Rectal smooth muscle tissue (tissue), 1 donor: ENCODE data around the gene CDKAL1.

Experiments
- H3K27ac ChIP-seq: one replicate; pipeline ENCODE4 v1.7.0; 2013; ENCODE audit warnings: low read depth, low read length, inconsistent platforms
- H3K27me3 ChIP-seq: one replicate; pipeline ENCODE4 v1.7.0; 2013; ENCODE audit warnings: low read length; ENCODE audit not compliant: control insufficient read depth, insufficient read depth
- H3K36me3 ChIP-seq: one replicate; pipeline ENCODE4 v1.7.0; 2013; ENCODE audit warnings: low read length; ENCODE audit not compliant: control insufficient read depth, insufficient read depth
- H3K4me1 ChIP-seq: one replicate; pipeline ENCODE4 v1.7.0; 2013; ENCODE audit warnings: low read length; ENCODE audit not compliant: control insufficient read depth, insufficient read depth
- H3K4me3 ChIP-seq: one replicate; pipeline ENCODE4 v1.7.0; 2013; ENCODE audit warnings: low read length
- H3K9ac ChIP-seq: one replicate; pipeline ENCODE4 v1.7.0; 2013; ENCODE audit warnings: low read length

Gene CDKAL1

DNA sequence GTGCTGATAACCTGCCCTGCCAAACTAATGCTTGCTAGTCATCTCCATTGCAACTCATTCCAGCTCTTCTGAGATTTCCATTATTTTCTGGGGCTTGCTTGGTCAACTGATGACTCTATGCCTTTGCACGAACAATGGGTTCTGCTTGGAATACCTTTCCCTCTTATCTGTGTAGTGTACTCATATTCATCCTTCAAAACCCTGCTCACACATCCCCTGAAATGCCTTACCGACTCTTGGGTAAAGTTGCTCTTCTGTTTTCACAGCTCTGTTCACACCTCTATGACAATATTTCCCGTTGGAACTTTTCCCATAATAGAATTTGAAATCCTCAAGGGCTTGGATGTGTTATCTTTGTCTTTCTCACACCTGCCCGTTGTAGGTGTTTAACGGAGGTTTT, 728.2 kb downstream of the CDKAL1 start:
- H3K9ac ChIP-seq: no peak overlapping the region
- H3K4me1 ChIP-seq: no peaks in the 10 kb centered on the region
- H3K27ac ChIP-seq: no peak overlapping the region
- no peaks in the 10 kb centered on the region for H3K36me3 ChIP-seq
- no peaks in the 10 kb centered on the region for H3K27me3 ChIP-seq
- H3K4me3 ChIP-seq: no peak overlapping the region

DNA sequence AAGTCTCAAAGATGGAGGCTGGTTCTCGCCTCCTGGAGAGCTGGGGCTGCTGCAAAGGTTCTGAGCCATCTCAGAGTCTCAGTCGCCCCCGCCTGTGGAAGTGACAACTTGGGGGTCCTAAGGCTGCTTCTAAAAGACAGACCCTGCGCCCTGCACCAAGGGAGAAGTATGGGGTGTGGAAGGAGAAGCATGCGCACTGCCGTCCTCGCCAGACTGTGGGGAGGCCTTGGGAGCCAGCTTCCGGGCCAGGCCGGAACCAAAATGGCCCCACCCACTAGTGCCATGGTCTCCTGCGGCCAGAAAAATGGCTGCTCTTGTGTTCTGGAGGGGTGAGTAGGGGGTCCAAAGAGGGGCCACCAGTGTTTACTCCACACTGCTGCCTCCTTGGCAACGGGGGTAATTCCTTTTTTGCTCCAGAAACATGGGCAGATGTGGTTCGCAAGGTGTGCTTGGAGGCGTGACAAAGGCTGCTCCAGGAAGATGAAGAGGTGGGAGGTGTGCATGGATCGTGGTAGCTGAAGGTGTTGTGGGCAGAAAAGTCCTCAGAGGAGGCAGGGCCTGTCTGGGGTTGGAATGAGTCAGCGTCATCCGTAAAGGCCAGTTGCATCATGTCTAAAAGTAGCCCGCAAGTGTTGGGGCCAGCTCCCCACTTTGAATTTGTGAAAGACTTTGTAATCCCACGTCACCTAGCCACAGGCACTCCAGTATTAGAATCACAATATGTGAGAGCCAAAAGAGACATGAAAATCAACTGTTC, 729.5 kb downstream of the CDKAL1 start:
- Histone ChIP-seq H3K9ac (no peak overlapping the region), H3K27me3 (no peaks in the 10 kb centered on the region), H3K4me1 (no peaks in the 10 kb centered on the region), H3K4me3 (no peak overlapping the region), H3K27ac (no peak overlapping the region), H3K36me3 (no peaks in the 10 kb centered on the region)

DNA sequence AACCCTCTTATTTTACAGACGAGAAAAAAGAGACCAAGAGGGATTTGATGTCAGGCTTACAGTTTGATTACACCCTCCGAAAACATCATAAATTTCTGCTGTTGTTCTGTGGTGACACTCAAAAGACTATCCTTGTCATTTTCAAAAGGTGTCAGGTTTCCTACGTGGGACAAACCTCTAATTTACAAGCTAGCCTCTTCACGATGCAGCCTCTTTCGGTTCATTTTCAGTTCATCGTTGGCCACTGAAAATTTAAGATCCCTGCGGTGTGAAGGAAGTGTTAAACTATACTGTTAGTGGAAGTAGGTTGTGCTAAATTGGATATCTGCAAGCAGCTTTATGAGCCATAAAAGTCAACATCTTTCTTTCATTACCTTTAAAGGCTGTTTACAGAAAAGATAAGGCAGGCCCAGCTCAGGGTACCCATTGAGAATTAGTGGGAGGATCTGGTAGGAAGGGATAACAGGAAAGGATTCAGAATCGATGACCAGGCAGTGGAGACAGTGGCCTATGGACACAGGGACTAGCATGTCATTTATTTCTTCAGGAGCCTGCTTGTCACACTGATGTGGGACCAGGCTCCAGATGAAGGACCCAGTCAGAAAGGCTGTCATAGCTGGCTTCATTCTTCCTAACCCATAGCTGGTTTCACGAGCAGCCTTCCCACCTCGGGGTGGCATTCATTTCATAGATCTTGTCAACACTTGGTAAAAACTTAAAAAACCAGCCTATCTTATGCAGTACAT, 730.2 kb downstream of the CDKAL1 start:
- no peaks in the 10 kb centered on the region for H3K36me3 ChIP-seq
- H3K27ac ChIP-seq: no peak overlapping the region
- H3K27me3 ChIP-seq: no peaks in the 10 kb centered on the region
- no peak overlapping the region for H3K4me3 ChIP-seq
- no peaks in the 10 kb centered on the region for H3K4me1 ChIP-seq
- H3K9ac ChIP-seq: no peak overlapping the region

DNA sequence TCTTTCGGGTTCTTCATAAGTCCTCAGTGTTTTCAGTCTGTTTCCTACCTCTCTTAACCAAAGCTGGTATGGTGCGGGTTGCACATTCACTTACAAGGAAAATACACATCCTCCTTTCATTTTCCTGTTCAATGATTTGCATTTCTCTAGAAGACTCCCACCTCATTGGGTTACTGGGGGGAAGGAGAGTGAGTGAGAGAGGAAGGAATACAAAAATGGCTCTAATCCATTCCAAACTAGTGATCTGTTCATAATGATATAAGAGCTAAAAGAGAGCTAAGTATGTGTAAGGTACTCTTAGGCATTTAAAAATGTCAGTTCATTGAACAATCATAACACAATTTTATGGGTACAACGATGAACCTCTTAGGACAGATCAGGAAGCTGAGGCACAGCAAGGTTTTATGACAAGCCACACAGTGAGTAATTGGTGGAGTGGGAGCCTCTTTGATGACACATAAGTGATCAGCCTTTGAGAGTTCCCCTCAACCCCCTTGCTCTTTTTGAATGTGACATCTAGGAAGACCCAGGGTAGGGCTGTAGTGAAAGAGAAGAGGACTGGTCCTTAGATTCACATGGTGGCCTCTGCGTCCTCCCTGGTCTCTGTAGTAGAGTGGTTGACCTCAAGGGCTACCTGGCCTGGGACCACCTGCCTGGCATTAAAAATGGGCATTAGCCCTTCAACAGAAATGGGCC, 730.9 kb downstream of the CDKAL1 start:
- Histone ChIP-seq H3K4me1 (no peaks in the 10 kb centered on the region), H3K4me3 (no peak overlapping the region), H3K9ac (no peak overlapping the region), H3K36me3 (no peaks in the 10 kb centered on the region), H3K27ac (no peak overlapping the region), H3K27me3 (no peaks in the 10 kb centered on the region)

DNA sequence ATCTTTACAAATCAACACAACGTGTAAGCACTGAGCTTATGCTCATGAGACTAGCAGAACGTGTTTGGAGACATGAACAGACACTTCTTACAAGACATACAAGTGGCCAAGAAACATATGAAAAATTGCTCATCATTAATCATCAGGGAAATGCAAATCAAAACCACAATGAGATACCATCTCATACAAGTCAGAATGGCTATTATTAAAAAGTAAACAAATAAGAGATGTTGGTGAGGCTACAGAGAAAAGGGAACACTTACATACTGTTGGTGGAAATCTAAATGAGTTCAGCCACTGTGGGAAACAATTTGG, 731.4 kb downstream of the CDKAL1 start:
- Histone ChIP-seq H3K27ac (no peak overlapping the region), H3K36me3 (no peaks in the 10 kb centered on the region), H3K9ac (no peak overlapping the region), H3K4me1 (no peaks in the 10 kb centered on the region), H3K4me3 (no peak overlapping the region), H3K27me3 (no peaks in the 10 kb centered on the region)

DNA sequence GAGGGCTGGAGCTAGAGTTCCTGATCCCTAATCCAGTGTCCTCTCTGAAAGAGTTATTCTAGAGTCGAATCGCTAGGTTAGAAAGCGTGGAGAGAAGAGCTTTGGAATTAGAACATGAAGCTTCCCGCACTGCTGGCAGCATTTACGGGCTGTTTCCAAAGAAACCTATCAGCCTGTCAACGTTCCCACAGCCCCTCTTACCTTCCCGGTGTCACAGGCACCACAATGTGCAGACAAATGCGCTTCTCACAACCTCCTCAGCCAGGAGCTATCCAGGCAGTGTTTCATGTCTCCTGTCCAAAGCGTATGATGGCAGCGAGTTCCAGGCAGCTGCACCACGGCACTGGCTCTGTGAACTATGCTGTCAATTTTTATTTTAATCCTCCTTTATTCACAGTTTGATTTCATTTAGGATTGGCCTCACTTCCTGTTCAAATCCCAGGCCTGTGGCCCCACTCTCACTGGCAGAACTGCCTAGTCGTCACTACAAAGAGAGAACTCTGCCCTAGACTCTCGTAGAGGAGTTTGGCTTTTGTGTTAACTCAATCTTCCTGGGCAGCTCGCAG, 736.5 kb downstream of the CDKAL1 start:
- no peaks in the 10 kb centered on the region for H3K4me1 ChIP-seq
- H3K9ac ChIP-seq: no peak overlapping the region
- H3K4me3 ChIP-seq: no peak overlapping the region
- no peaks in the 10 kb centered on the region for H3K36me3 ChIP-seq
- H3K27ac ChIP-seq: no peak overlapping the region
- no peaks in the 10 kb centered on the region for H3K27me3 ChIP-seq

DNA sequence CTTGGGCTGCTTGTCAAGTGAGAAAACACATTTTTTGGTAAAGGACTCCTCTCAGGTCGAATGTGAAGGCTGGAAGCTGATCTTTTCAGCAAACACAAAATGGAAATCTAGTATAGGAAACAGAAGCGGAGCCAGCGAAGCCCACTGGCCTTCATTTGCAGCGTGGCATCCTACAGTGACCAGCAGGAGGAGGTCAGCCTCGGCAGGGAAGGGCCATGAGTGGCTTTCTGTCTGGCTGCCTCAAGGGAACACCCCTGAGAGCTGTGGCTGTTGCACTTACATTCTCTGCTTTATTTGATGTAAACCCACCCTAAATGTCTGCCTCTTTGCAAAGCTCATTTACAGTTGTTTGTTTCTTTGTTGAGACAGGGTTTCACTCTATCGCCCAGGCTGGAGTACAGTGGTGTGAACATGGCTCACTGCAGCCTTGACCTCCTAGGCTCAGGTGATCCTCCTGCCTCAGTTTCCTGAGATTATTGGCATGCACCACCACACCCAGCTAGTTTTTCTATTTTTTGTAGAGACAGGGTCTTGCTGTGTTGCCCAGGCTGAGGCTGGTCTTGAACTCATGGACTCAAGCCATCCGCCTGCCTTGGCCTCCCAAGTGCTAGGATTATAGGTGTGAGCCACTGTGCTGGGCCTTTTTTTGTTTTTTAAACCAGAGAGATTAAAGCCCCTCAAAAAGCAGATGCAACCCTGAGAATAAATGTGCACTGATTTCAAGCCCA, 737.3 kb downstream of the CDKAL1 start:
- Histone ChIP-seq H3K27ac (no peak overlapping the region), H3K4me1 (no peaks in the 10 kb centered on the region), H3K9ac (no peak overlapping the region), H3K27me3 (no peaks in the 10 kb centered on the region), H3K4me3 (no peak overlapping the region), H3K36me3 (no peaks in the 10 kb centered on the region)

DNA sequence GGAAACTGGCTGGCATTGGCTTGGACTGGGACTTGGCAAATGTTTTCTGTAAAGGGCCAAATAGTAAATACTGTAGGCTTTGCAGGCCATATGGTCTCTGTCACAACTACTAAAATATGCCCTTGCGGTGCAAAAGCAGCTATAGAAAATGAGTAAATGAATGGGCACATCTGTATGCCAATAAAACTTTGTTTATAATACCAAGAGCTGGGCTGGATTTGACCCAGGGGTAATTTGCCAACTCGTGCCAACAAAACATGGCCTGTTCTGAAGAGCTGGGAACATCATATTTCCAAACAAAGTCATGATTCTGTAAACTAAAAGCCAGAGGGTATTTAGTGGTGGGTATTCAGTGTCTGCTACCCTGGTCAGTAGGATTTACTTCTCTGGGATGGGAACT, 739.2 kb downstream of the CDKAL1 start:
- Histone ChIP-seq H3K9ac (no peak overlapping the region), H3K36me3 (no peaks in the 10 kb centered on the region), H3K27me3 (no peaks in the 10 kb centered on the region), H3K4me1 (no peaks in the 10 kb centered on the region), H3K27ac (no peak overlapping the region), H3K4me3 (no peak overlapping the region)

DNA sequence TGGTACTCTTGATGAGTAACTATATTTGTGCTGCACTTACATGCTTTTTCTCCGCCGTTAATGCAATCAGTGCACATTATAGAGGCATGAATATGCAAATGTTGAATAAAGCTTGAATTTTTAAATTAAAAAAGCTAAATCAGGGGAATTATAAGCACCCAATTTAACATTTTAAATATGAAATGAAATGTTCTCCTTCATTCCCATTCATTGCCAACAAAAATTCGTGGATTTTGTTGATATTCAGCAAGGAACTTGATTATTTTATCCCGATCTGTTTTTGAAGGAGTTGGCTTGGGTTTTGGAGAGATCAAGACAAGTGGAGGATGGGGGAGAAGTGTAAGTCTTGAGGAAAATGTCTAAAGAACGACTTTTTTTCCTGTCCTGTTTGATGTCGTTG, 740.6 kb downstream of the CDKAL1 start:
- Histone ChIP-seq H3K27ac (no peak overlapping the region), H3K9ac (no peak overlapping the region), H3K4me3 (no peak overlapping the region), H3K36me3 (no peaks in the 10 kb centered on the region), H3K4me1 (no peaks in the 10 kb centered on the region), H3K27me3 (no peaks in the 10 kb centered on the region)

DNA sequence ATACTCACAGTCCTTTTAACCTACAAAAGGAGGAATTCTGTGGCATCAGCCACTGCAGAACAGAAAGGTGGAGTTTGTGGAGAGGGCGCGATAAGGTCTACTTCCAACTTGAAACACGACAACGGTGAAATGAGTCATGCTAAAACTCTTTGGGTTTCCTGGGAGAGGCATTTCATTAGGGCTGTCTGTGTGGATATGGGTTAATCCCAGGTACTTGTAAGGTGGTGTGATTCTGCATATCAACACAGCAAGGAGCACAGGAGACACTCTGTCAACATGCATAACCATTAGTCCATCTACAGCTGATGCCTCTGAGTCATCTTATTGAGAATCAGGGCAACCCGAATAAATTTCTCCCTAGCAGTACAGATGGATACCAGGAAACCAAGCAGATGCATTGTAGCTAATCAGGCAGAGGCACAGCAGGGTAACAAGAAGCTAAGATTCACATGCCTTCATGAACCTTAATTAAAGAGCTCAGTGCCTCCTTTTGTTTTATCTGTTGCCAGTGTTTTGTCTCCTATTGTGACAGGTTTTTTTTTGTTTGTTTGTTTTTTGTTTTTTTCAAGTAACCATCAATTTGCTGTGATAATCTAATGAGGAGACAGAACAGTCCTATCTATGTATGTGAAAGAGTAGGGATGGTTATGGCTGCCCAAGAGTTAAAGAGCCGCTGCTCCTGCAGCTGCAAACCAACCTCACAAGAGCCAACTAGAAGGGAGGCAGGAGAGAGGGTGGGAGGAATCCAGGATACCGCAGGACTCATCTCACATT, 743.5 kb downstream of the CDKAL1 start:
- H3K4me1 ChIP-seq: no peaks in the 10 kb centered on the region
- no peak overlapping the region for H3K4me3 ChIP-seq
- no peaks in the 10 kb centered on the region for H3K27me3 ChIP-seq
- no peaks in the 10 kb centered on the region for H3K36me3 ChIP-seq
- no peak overlapping the region for H3K27ac ChIP-seq
- no peak overlapping the region for H3K9ac ChIP-seq

DNA sequence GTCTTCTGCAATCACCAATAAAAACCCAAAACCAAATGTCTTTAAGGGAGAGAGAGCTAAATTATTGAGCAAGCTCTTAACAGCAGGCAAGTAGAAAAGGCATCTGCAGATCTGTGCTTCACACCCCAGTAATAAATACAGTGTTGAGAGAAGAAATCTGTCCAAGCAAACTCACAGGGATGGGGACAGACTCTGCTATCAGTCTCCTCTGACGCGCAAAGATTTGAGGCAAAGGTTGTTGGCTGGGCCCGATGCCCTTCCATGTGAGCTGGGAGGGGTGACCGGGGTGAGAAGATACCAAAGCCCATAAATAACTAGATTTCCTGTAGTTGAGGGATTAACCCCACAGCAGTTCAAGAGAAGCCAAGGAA, 744.1 kb downstream of the CDKAL1 start:
- H3K36me3 ChIP-seq: no peaks in the 10 kb centered on the region
- H3K27ac ChIP-seq: no peak overlapping the region
- no peak overlapping the region for H3K9ac ChIP-seq
- H3K4me1 ChIP-seq: no peaks in the 10 kb centered on the region
- H3K4me3 ChIP-seq: no peak overlapping the region
- no peaks in the 10 kb centered on the region for H3K27me3 ChIP-seq
